ENCODE data around the gene FER. TPM values are rescaled to one million over a fixed set of nuclear protein-coding genes. Genes with fewer than 3 reads are reported as not detected.
A peak's percentile ranks its signal among the peaks of the same experiment; 100 is the strongest.

Gene FER
- total RNA-seq, 1 experiment from 2014 or later, result 18.0 TPM

DNA sequence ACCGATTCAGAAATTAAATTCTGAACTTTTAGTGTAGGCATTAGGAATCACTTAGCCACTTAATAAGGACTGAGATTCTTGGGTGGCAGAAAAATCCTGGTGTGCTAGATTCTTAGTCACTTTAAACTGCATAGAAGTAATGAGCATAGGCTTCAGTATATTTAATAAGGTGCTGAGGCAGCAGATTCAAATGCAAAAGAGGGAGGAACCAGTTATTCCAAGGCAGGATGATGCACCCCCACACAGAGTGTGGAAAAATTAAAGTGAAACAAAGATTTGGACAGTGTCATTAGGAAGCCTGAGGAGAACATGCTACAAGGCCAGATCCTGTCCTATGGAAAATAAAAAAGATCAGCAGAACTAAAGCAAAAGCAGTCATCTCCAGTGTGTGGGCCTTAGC is 444.3 kb downstream of the FER start:
- Histone ChIP-seq H3K18ac (ENCODE audit: insufficient read length, low read depth, low read length) (no peak overlapping the region), H3K4me1 (ENCODE audit: insufficient read depth, low read length) (peaks cover 18% of the 10 kb centered on the region; the same call in 1 of the 2 replicates), H2BK15ac (ENCODE audit: low read depth, low read length) (no peak overlapping the region), H4K91ac (ENCODE audit: insufficient read length, low read depth, low read length) (no peak overlapping the region), H3K4ac (ENCODE audit: low read depth, low read length) (no peak overlapping the region), H2BK12ac (ENCODE audit: insufficient read length, low read depth, low read length) (no peak overlapping the region), H3K9me3 (ENCODE audit: control insufficient read depth, low read depth, low read length) (no peaks in the 10 kb centered on the region), H3K56ac (ENCODE audit: insufficient read length, low read depth, low read length) (no peak overlapping the region), H3K23me2 (ENCODE audit: insufficient read length, low read depth, low read length, poor library complexity, severe bottlenecking) (no peaks in the 10 kb centered on the region), H2BK5ac (ENCODE audit: insufficient read length, low read length) (no peak overlapping the region), H3K27me3 (ENCODE audit: insufficient read depth, low read length) (no peaks in the 10 kb centered on the region), H2AFZ (ENCODE audit: low read length) (no peak overlapping the region), H3K23ac (ENCODE audit: insufficient read length, low read depth, low read length) (no peak overlapping the region), H3T11ph (ENCODE audit: low read length) (no peak overlapping the region), H3K4me2 (ENCODE audit: insufficient read depth, insufficient read length, low read length) (no peak overlapping the region), H3K27ac (ENCODE audit: insufficient read length, low read depth, low read length) (no peak overlapping the region), H3K79me1 (ENCODE audit: insufficient read depth, low read depth, low read length, poor library complexity, severe bottlenecking) (no peaks in the 10 kb centered on the region), H4K5ac (ENCODE audit: insufficient read length, low read depth, low read length) (no peak overlapping the region), H2AK5ac (ENCODE audit: insufficient read length, low read length) (no peak overlapping the region), H4K8ac (replicated peaks; ENCODE audit: insufficient read length, low read depth, low read length) (no peak overlapping the region), H3K9ac (ENCODE audit: extremely low read depth, insufficient read length, low read length) (no peak overlapping the region), H2BK120ac (ENCODE audit: low read depth, low read length, poor library complexity, severe bottlenecking) (no peak overlapping the region), H4K20me1 (ENCODE audit: control insufficient read depth, insufficient read depth, insufficient read length) (no peaks in the 10 kb centered on the region), H3K14ac (ENCODE audit: insufficient read depth, low read length) (no peak overlapping the region), H2BK20ac (ENCODE audit: low read depth, low read length, poor library complexity, severe bottlenecking) (no peak overlapping the region), H3K79me2 (ENCODE audit: insufficient read depth, low read length) (no peaks in the 10 kb centered on the region)
- Mint-ChIP-seq H3K27ac (peak overlapping the region in 1 of 3 experiments; percentile 2; a peak in 1 of 7 replicates), H3K36me3 (ENCODE audit: insufficient read depth in 1 of 3, low read depth in 3 of 3) (no peaks in the 10 kb centered on the region), H3K4me1 (peaks cover 47 to 49% of the 10 kb centered on the region in 2 experiments), H3K4me3 (no peak overlapping the region), H3K27me3 (ENCODE audit: low read depth) (no peaks in the 10 kb centered on the region), H3K9me3 (no peaks in the 10 kb centered on the region)
- TF ChIP-seq CTCF (conservative IDR thresholded peaks at IDR 0.05), result no peak
- no CpG with 5 or more reads among the region's 1 CpG for WGBS (ENCODE audit: extremely low coverage, insufficient read length, low lambda C conversion rate)
- no peak for DNase-seq
